ENCODE measurements around the gene WNT16. TPM values are rescaled to one million over a fixed set of nuclear protein-coding genes. Genes with fewer than 3 reads are reported as not detected.
"Not testable (repeated sequence)": the region's sequence is repeated elsewhere in the genome, so short reads cannot be mapped to it uniquely, and the experiment has no call there.

The WNT16 gene
- total RNA-seq, 3 donors from 2014 or later: 0.15 TPM; not detected in 2

DNA sequence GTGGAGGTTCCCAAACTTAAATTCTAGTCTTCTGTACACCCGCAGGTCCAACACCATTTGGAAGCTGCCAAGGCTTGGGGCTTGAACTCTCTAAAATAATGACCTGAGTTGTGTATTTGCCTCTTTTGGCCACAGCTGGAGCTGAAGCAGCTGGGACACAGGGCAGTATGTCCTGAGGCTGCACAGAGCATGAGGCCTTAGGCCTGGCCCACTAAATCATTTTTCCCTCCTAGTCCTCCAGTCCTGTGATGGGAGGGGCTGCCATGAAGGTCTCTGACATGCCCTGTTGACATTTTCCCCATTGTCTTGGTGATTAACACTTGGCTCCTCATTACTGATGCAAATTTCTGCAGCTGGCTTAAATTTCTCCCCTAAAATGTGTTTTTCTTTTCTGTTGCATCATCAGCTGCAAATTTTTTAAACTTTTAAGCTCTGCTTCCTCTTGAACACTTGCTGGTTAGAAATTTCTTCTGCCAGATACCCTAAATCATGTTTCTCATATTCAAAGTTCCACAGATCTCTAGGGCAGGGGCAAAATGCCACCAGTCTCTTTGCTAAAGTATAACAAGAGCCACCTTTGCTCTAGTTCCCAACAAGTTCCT is 43.6 kb upstream of the WNT16 start:
- peaks cover 4 to 8% of the 10 kb centered on the region in 2 donors for H3K9me3 ChIP-seq

DNA sequence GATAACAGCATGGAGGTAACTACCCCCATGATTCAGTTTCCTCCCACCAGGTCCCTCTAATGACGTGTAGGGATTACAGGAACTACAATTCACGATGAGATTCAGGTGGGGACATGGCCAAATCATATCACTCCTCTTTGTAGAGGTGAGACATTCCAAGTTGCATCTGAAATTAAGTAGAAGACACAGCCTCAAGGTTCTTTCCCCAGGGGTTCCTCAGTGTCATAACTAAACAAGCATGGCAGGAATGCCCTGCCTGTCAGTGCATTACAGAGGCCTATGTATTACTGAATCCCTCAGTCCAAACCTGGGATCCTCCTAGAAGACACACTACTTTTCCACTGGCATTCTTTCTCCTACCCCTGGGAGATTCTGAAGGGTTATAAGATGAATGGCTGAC is 42.6 kb upstream of the WNT16 start:
- intact Hi-C loops (cut with DNase I; ENCODE audit: low total_unique reads): no loop called here
- Histone ChIP-seq H3K27ac (no peak overlapping the region), H3K4me1 (no peaks in the 10 kb centered on the region), H3K27me3 (no peaks in the 10 kb centered on the region), H3K4me3 (no peak overlapping the region), H3K36me3 (peaks cover 5% of the 10 kb centered on the region), H3K9me3 (peaks cover 4 to 8% of the 10 kb centered on the region in 2 donors)
- DNase-seq (ENCODE audit: low spot score in 2 of 2): no peak
- TF ChIP-seq, protein P1, sequence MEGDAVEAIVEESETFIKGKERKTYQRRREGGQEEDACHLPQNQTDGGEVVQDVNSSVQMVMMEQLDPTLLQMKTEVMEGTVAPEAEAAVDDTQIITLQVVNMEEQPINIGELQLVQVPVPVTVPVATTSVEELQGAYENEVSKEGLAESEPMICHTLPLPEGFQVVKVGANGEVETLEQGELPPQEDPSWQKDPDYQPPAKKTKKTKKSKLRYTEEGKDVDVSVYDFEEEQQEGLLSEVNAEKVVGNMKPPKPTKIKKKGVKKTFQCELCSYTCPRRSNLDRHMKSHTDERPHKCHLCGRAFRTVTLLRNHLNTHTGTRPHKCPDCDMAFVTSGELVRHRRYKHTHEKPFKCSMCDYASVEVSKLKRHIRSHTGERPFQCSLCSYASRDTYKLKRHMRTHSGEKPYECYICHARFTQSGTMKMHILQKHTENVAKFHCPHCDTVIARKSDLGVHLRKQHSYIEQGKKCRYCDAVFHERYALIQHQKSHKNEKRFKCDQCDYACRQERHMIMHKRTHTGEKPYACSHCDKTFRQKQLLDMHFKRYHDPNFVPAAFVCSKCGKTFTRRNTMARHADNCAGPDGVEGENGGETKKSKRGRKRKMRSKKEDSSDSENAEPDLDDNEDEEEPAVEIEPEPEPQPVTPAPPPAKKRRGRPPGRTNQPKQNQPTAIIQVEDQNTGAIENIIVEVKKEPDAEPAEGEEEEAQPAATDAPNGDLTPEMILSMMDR (IDR thresholded peaks at IDR 0.05): no peak
- TF ChIP-seq POLR2AphosphoS5 (IDR thresholded peaks at IDR 0.05) (no peak), POLR2A (IDR thresholded peaks at IDR 0.05) (no peak)

More for the DNA sequence above, 43.6 kb upstream of the WNT16 start:
- peaks cover 5% of the 10 kb centered on the region for H3K36me3 ChIP-seq
- TF ChIP-seq, protein P1 (IDR thresholded peaks at IDR 0.05): no peak
- no peak for TF ChIP-seq POLR2AphosphoS5 (IDR thresholded peaks at IDR 0.05)
- no peak for TF ChIP-seq POLR2A (IDR thresholded peaks at IDR 0.05)
- H3K27ac ChIP-seq: no peak overlapping the region
- no peak overlapping the region for H3K4me3 ChIP-seq
- no peaks in the 10 kb centered on the region for H3K4me1 ChIP-seq
- intact Hi-C loops (cut with DNase I; ENCODE audit: low total_unique reads): no loop called here
- no peaks in the 10 kb centered on the region for H3K27me3 ChIP-seq
- no peak for DNase-seq (ENCODE audit: low spot score in 2 of 2)

DNA sequence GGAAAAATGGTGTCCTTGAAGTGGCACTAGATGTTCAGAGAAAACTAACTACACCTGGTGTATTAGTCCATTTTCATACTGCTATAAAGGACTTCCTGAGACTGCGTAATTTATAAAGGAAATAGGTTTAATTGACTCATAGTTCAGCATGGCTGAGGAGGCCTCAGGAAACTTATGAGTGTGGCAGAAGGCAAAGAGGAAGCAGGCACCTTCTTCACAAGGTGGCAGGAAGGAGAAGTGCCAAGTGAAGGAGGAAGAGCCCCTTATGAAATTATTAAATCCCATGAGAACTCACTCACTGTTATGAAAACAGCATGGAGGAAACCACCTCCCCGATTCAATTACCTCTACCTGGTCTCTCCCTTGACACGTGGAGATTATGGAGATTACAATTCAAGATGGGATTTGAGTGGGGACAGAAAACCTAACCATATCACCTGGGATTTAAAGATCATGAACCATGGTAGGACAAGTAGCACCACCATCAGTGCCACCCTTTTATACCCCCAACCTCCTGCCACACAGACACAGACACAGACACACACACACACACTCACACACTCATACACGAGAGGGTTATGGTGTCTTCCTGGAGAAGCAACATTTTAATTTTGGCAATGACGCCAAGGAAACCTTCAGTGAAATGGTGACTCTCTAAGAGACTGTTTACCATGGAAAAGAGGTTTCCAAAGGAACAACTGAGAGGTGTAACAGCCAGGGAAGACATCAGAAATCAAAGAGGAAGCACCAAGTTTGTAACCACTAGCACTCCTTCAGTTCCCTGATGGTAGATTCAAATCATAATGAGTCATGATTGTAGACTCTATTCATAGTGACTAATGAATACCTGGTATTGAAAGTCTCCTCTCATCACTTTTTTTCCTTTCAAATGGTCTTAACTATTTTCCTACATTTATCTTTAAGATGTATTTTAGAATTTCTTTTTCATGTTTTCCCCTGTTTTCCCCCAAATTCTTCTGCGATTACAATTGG is 41.8 kb upstream of the WNT16 start:
- H3K27ac ChIP-seq: no peak overlapping the region
- H3K4me1 ChIP-seq: no peaks in the 10 kb centered on the region
- TF ChIP-seq POLR2A (IDR thresholded peaks at IDR 0.05): no peak
- TF ChIP-seq POLR2AphosphoS5 (IDR thresholded peaks at IDR 0.05): no peak
- TF ChIP-seq, protein P1 (IDR thresholded peaks at IDR 0.05): no peak
- H3K9me3 ChIP-seq: peaks cover 4 to 8% of the 10 kb centered on the region in 2 donors
- peaks cover 5% of the 10 kb centered on the region for H3K36me3 ChIP-seq
- intact Hi-C loops (cut with DNase I; ENCODE audit: low total_unique reads): no loop called here
- no peak overlapping the region for H3K4me3 ChIP-seq
- no peak for DNase-seq (ENCODE audit: low spot score in 2 of 2)
- no peaks in the 10 kb centered on the region for H3K27me3 ChIP-seq

DNA sequence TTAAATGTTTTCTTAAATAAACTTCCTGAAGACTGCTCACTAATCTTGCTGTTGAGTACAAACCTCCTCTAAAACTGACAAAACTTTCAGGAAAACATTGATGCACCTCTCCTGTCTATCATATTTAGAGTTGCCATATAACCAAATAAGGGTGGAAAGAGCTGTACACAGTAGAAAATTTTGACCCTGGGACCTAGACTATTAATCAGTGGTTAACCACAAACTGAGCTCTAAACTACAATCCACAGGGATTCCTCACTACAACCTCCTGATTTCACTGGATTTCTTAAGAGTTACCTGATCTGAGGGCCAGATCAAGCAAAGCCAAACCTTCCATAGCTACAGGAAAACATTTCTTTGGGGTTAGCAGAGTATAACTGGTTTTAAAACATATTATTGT is 39.9 kb upstream of the WNT16 start:
- no peaks in the 10 kb centered on the region for H3K4me1 ChIP-seq
- H3K27me3 ChIP-seq: no peaks in the 10 kb centered on the region
- no peak overlapping the region for H3K27ac ChIP-seq
- H3K4me3 ChIP-seq: no peak overlapping the region
- peaks cover 5% of the 10 kb centered on the region for H3K36me3 ChIP-seq
- DNase-seq (ENCODE audit: low spot score in 2 of 2): no peak
- intact Hi-C loops (cut with DNase I; ENCODE audit: low total_unique reads): no loop called here
- H3K9me3 ChIP-seq: peaks cover 4 to 8% of the 10 kb centered on the region in 2 donors
- no peak for TF ChIP-seq POLR2AphosphoS5 (IDR thresholded peaks at IDR 0.05)
- no peak for TF ChIP-seq POLR2A (IDR thresholded peaks at IDR 0.05)
- TF ChIP-seq, protein P1 (IDR thresholded peaks at IDR 0.05): no peak

DNA sequence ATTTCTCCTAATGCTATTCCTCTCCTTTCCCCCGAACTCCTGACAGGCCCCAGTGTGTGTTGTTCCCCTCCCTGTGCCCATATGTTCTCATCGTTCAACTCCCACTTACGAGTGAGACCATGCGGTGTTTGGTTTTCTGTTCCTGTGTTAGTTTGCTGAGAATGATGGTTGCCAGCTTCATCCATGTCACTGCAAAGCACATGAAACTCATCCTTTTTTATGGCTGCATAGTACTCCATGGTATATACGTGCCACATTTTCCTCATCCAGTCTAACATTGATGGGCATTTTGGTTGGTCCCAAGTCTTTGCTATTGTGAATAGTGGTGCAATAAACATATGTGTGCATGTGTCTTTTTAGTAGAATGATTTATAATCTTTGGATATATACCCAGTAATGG is 38.9 kb upstream of the WNT16 start:
- H3K36me3 ChIP-seq; DNase-seq (ENCODE audit: low spot score in 2 of 2); H3K27me3 ChIP-seq; H3K4me1 ChIP-seq; H3K27ac ChIP-seq; H3K4me3 ChIP-seq; intact Hi-C loops (cut with DNase I; ENCODE audit: low total_unique reads); H3K9me3 ChIP-seq: not testable (repeated sequence)

Data from breast epithelium (tissue), 4 donors.